ENCODE data around the gene LMLN.

DNA sequence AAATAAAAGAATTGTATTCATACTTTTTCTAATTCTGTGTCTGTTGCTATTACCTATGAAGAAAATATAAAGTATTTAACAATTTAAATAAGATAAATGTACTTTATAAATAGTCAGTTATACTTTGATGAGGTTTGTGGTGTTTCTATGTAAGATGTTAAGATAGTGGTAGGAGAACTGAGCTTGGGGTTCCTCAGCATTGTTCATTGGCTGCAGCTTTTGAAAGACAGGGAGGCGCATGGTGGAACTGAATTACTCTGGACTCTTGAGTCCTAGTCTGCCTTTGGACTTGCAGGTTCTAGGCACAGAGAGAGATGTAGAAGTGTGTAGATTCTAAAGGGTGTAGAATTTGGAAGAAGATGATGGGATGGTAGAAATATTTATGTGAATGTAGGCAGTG, 23.1 kb downstream of the LMLN start:
- TF ChIP-seq CTCF (IDR thresholded peaks at IDR 0.05) (no peak), POLR2A (IDR thresholded peaks at IDR 0.05) (no peak)

All from breast epithelium (tissue), 3 donors.